Liver (tissue), 3 donors: ENCODE data around the gene PM20D2.

Experiments
- SP1 ChIP-seq: IDR thresholded peaks from 2 replicates; pipeline ENCODE4 v1.6.1; 2018; ENCODE audit warnings: antibody characterized with exemption, mild to moderate bottlenecking
- YY1 ChIP-seq: IDR thresholded peaks from 2 replicates; pipeline ENCODE4 v1.6.1; 2016; ENCODE audit warnings: antibody characterized with exemption, mild to moderate bottlenecking
- TF ChIP-seq, protein P1 (sequence below): fragments of 150-350 bp; IDR thresholded peaks from 2 replicates; pipeline ENCODE4 v1.5.1; 2017; ENCODE audit warnings: improper control_type of control experiment, low read depth, low read length; ENCODE audit not compliant: missing input control
- TF ChIP-seq, protein P2 (sequence below): IDR thresholded peaks from 2 replicates; pipeline ENCODE4 v1.6.1; 2016; ENCODE audit warnings: antibody characterized with exemption, mild to moderate bottlenecking
- donor health status: healthy.
- donor health status: healthy.

DNA sequence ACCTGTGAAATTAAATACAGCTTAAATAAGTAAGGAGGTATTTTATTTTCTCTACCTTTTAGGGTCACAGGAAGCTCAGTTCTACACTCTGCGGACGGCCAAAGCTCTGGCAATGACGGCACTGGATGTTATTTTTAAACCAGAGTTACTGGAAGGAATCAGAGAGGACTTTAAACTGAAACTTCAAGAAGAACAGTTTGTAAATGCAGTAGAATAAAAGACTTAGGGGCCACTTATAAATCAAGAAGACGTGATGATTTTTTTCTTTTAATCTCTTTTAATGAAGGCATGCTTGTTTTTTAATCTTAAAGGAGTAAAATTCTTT lies 16.2 kb downstream of the PM20D2 start:
- TF ChIP-seq, protein P1, sequence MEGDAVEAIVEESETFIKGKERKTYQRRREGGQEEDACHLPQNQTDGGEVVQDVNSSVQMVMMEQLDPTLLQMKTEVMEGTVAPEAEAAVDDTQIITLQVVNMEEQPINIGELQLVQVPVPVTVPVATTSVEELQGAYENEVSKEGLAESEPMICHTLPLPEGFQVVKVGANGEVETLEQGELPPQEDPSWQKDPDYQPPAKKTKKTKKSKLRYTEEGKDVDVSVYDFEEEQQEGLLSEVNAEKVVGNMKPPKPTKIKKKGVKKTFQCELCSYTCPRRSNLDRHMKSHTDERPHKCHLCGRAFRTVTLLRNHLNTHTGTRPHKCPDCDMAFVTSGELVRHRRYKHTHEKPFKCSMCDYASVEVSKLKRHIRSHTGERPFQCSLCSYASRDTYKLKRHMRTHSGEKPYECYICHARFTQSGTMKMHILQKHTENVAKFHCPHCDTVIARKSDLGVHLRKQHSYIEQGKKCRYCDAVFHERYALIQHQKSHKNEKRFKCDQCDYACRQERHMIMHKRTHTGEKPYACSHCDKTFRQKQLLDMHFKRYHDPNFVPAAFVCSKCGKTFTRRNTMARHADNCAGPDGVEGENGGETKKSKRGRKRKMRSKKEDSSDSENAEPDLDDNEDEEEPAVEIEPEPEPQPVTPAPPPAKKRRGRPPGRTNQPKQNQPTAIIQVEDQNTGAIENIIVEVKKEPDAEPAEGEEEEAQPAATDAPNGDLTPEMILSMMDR: no peak
- no peak for TF ChIP-seq SP1
- no peak for TF ChIP-seq YY1
- TF ChIP-seq, protein P2, sequence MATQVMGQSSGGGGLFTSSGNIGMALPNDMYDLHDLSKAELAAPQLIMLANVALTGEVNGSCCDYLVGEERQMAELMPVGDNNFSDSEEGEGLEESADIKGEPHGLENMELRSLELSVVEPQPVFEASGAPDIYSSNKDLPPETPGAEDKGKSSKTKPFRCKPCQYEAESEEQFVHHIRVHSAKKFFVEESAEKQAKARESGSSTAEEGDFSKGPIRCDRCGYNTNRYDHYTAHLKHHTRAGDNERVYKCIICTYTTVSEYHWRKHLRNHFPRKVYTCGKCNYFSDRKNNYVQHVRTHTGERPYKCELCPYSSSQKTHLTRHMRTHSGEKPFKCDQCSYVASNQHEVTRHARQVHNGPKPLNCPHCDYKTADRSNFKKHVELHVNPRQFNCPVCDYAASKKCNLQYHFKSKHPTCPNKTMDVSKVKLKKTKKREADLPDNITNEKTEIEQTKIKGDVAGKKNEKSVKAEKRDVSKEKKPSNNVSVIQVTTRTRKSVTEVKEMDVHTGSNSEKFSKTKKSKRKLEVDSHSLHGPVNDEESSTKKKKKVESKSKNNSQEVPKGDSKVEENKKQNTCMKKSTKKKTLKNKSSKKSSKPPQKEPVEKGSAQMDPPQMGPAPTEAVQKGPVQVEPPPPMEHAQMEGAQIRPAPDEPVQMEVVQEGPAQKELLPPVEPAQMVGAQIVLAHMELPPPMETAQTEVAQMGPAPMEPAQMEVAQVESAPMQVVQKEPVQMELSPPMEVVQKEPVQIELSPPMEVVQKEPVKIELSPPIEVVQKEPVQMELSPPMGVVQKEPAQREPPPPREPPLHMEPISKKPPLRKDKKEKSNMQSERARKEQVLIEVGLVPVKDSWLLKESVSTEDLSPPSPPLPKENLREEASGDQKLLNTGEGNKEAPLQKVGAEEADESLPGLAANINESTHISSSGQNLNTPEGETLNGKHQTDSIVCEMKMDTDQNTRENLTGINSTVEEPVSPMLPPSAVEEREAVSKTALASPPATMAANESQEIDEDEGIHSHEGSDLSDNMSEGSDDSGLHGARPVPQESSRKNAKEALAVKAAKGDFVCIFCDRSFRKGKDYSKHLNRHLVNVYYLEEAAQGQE: no peak
